ENCODE measurements around the gene VARS1.
"Not testable (repeated sequence)": the region's sequence is repeated elsewhere in the genome, so short reads cannot be mapped to it uniquely, and the experiment has no call there.

The VARS1 gene

GRCh38 chr6:31795616-31796298 is at the start of gene VARS1:
VARS1 (minus strand) TSS chr6:31795752; CDS start chr6:31795217, 535 bp downstream.
- peak; percentile 60 for DNase-seq (ENCODE audit: extremely low read depth, low read depth)
- peak; percentile 72 for TF ChIP-seq CTCF (IDR thresholded peaks at IDR 0.05; ENCODE audit: low read depth, low read length, missing control alignments)
- peak within 1 kb of the TSS; percentile 97 for H3K4me3 ChIP-seq (replicated peaks; ENCODE audit: low read depth, low read length)

GRCh38 chr6:31844507-31844906 is 49.0 kb upstream of the VARS1 start:
- H3K4me3 ChIP-seq (replicated peaks; ENCODE audit: low read depth, low read length) = no peak overlapping the region
- no peak for TF ChIP-seq CTCF (IDR thresholded peaks at IDR 0.05; ENCODE audit: low read depth, low read length, missing control alignments)
- no peak for DNase-seq (ENCODE audit: extremely low read depth, low read depth)

GRCh38 chr6:31842053-31842452 is 46.5 kb upstream of the VARS1 start:
- DNase-seq (ENCODE audit: extremely low read depth, low read depth) = no peak
- no peak for TF ChIP-seq CTCF (IDR thresholded peaks at IDR 0.05; ENCODE audit: low read depth, low read length, missing control alignments)
- H3K4me3 ChIP-seq (replicated peaks; ENCODE audit: low read depth, low read length) = no peak overlapping the region

- not testable (repeated sequence) for H3K4me3 ChIP-seq (replicated peaks; ENCODE audit: low read depth, low read length); DNase-seq (ENCODE audit: extremely low read depth, low read depth)
Measured at GRCh38 chr6:31839779-31840126, 44.2 kb upstream of the VARS1 start.

- no peak for DNase-seq (ENCODE audit: extremely low read depth, low read depth)
- peak overlapping the region; percentile 72 for H3K4me3 ChIP-seq (replicated peaks; ENCODE audit: low read depth, low read length)
- TF ChIP-seq CTCF (IDR thresholded peaks at IDR 0.05; ENCODE audit: low read depth, low read length, missing control alignments) = no peak
Measured at GRCh38 chr6:31838968-31839367, 43.4 kb upstream of the VARS1 start.

- DNase-seq (ENCODE audit: extremely low read depth, low read depth) = not testable (repeated sequence)
- H3K4me3 ChIP-seq (replicated peaks; ENCODE audit: low read depth, low read length) = peak overlapping the region; percentile 72
Measured at GRCh38 chr6:31838114-31838553, 42.6 kb upstream of the VARS1 start.

- TF ChIP-seq CTCF (IDR thresholded peaks at IDR 0.05; ENCODE audit: low read depth, low read length, missing control alignments) = no peak
- no peak for DNase-seq (ENCODE audit: extremely low read depth, low read depth)
- H3K4me3 ChIP-seq (replicated peaks; ENCODE audit: low read depth, low read length) = peak overlapping the region; percentile 72
Measured at GRCh38 chr6:31837369-31838113, 42.0 kb upstream of the VARS1 start.

All from HFF-Myc (cell line).